Measurements from ENCODE around the gene MUCL3.
A peak's percentile ranks its signal among the peaks of the same experiment; 100 is the strongest.
"Not testable (repeated sequence)": the region's sequence is repeated elsewhere in the genome, so short reads cannot be mapped to it uniquely, and the experiment has no call there.

MUCL3 gene

GRCh38 chr6:30903236-30903635 is 37.5 kb upstream of the MUCL3 start:
- TF ChIP-seq ZFX (IDR thresholded peaks at IDR 0.05) (no peak), CTCF (conservative IDR thresholded peaks at IDR 0.05) (no peak)
- H3K27ac ChIP-seq: no peak overlapping the region

- peak overlapping the region; percentile 76 for H3K27ac ChIP-seq
Measured at GRCh38 chr6:30907290-30907757, 33.4 kb upstream of the MUCL3 start.

GRCh38 chr6:30907758-30908591 is 32.8 kb upstream of the MUCL3 start, which contains the start of gene GTF2H4:
TSS of gene GTF2H4 (plus strand) at chr6:30908207.
- no peak for TF ChIP-seq ZFX (IDR thresholded peaks at IDR 0.05)
- no peak for TF ChIP-seq CTCF (conservative IDR thresholded peaks at IDR 0.05)
- H3K27ac ChIP-seq: peak within 1 kb of the TSS; percentile 76

- H3K27ac ChIP-seq: peak overlapping the region; percentile 76
- TF ChIP-seq CTCF (conservative IDR thresholded peaks at IDR 0.05): no peak
Measured at GRCh38 chr6:30908700-30909099, 32.1 kb upstream of the MUCL3 start.

GRCh38 chr6:30910473-30910872 is 30.3 kb upstream of the MUCL3 start:
- not testable (repeated sequence) for H3K27ac ChIP-seq

- TF ChIP-seq ZFX (IDR thresholded peaks at IDR 0.05): no peak
- TF ChIP-seq CTCF (conservative IDR thresholded peaks at IDR 0.05): no peak
- H3K27ac ChIP-seq: peak overlapping the region; percentile 88
Measured at GRCh38 chr6:30912746-30913520, 27.8 kb upstream of the MUCL3 start.

GRCh38 chr6:30913721-30914075 is 27.1 kb upstream of the MUCL3 start:
- TF ChIP-seq CTCF (conservative IDR thresholded peaks at IDR 0.05) (no peak), ZFX (IDR thresholded peaks at IDR 0.05) (no peak)
- H3K27ac ChIP-seq: peak overlapping the region; percentile 88

GRCh38 chr6:30914076-30914853 is 26.5 kb upstream of the MUCL3 start, which contains the start of gene VARS2:
TSS of gene VARS2 (plus strand) at chr6:30914238. CDS start at chr6:30914837, 599 bp downstream.
- peak; percentile 93; the same call in 1 of the 2 replicates for TF ChIP-seq ZFX (IDR thresholded peaks at IDR 0.05)
- TF ChIP-seq CTCF (conservative IDR thresholded peaks at IDR 0.05): peak; percentile 76
- peak within 1 kb of the TSS; percentile 88 for H3K27ac ChIP-seq

Measured in C4-2B (cell line).